Stomach smooth muscle (tissue), 2 donors: Measurements from ENCODE around the gene NLGN1.

ENCODE experiments used
- H3K27ac ChIP-seq: one replicate; pipeline ENCODE4 v1.7.0; 2013; ENCODE audit warnings: mild to moderate bottlenecking, low read length, inconsistent platforms
- H3K27me3 ChIP-seq, 2 donors: one replicate each; pipeline ENCODE4 v1.7.0; 2013; ENCODE audit warnings: low read length in 2 of 2; ENCODE audit not compliant: insufficient read depth in 2 of 2, control insufficient read depth in 1 of 2
- H3K36me3 ChIP-seq, 2 donors: one replicate each; pipeline ENCODE4 v1.7.0; 2013; ENCODE audit warnings: low read length in 2 of 2; ENCODE audit not compliant: control insufficient read depth in 2 of 2, insufficient read depth in 2 of 2
- H3K4me1 ChIP-seq: one replicate; pipeline ENCODE4 v1.7.0; 2013; ENCODE audit warnings: low read length; ENCODE audit not compliant: control insufficient read depth, insufficient read depth
- H3K4me3 ChIP-seq, 2 donors: one replicate each; pipeline ENCODE4 v1.7.0; 2013; ENCODE audit warnings: low read length in 2 of 2
- H3K9ac ChIP-seq, 2 donors: one replicate each; pipeline ENCODE4 v1.7.0; 2013; ENCODE audit warnings: low read length in 2 of 2, mild to moderate bottlenecking in 1 of 2
- H3K9me3 ChIP-seq, 2 donors: one replicate each; pipeline ENCODE4 v1.7.0; 2013; ENCODE audit warnings: low read length in 2 of 2; ENCODE audit not compliant: control insufficient read depth in 2 of 2
- donor health status: healthy.
- donor health status: Pancreatic carcinoma.

The NLGN1 gene

GRCh38 chr3:174334111-174334510 is 936.6 kb downstream of the NLGN1 start:
- H3K4me1 ChIP-seq, result no peaks in the 10 kb centered on the region
- H3K36me3 ChIP-seq, result no peaks in the 10 kb centered on the region
- no peaks in the 10 kb centered on the region for H3K27me3 ChIP-seq
- no peaks in the 10 kb centered on the region for H3K9me3 ChIP-seq
- no peak overlapping the region for H3K27ac ChIP-seq
- H3K9ac ChIP-seq, result no peak overlapping the region
- H3K4me3 ChIP-seq, result no peak overlapping the region

GRCh38 chr3:174335324-174335723 is 937.8 kb downstream of the NLGN1 start:
- Histone ChIP-seq H3K9me3 (no peaks in the 10 kb centered on the region), H3K4me3 (no peak overlapping the region), H3K27ac (no peak overlapping the region), H3K27me3 (no peaks in the 10 kb centered on the region), H3K4me1 (no peaks in the 10 kb centered on the region), H3K36me3 (no peaks in the 10 kb centered on the region), H3K9ac (no peak overlapping the region)

- Histone ChIP-seq H3K9me3 (no peaks in the 10 kb centered on the region), H3K36me3 (no peaks in the 10 kb centered on the region), H3K4me3 (no peak overlapping the region), H3K4me1 (no peaks in the 10 kb centered on the region), H3K9ac (no peak overlapping the region), H3K27me3 (no peaks in the 10 kb centered on the region), H3K27ac (no peak overlapping the region)
Observed at GRCh38 chr3:174335910-174336309, 938.4 kb downstream of the NLGN1 start.
